Gastrocnemius medialis (tissue), 4 donors: ENCODE measurements around the gene FRAS1. TPM values are rescaled to one million over a fixed set of nuclear protein-coding genes. Genes with fewer than 3 reads are reported as not detected.

Experiments used
- ATAC-seq, 2 donors: fragments of 150-250 bp; one replicate each; pipeline ENCODE4 v1.9.1; 2016
- DNase-seq, 2 donors: peaks; one replicate each; pipeline ENCODE4 v3.0.0-alpha.2; 2019
- H3K27ac ChIP-seq, 4 donors: fragments of 200-600 bp; sonication (generic); 1 replicate in 1 of 4; 2 replicates in 3 of 4; pipeline ENCODE4 v1.5.1; 2016 to 2018; ENCODE audit warnings: mild to moderate bottlenecking in 2 of 4, moderate library complexity in 1 of 4
- H3K27me3 ChIP-seq, 3 donors: fragments of 200-600 bp; sonication (generic) in 2 of 3; 1 replicate in 1 of 3; 2 replicates in 2 of 3; pipeline versions ENCODE4 v1.5.1 to v1.6.0; 2016 to 2019; ENCODE audit warnings: mild to moderate bottlenecking in 1 of 3, moderate library complexity in 1 of 3
- H3K36me3 ChIP-seq, 2 donors: fragments of 200-600 bp; sonication (generic) in 1 of 2; one replicate each; pipeline ENCODE4 v1.5.1; 2017 to 2018
- H3K4me1 ChIP-seq, 2 donors: fragments of 200-600 bp; sonication (generic) in 1 of 2; one replicate each; pipeline ENCODE4 v1.5.1; 2016 to 2017; ENCODE audit warnings: mild to moderate bottlenecking in 2 of 2
- H3K4me3 ChIP-seq, 4 donors: fragments of 200-600 bp; sonication (generic) in 3 of 4; 1 replicate in 1 of 4; 2 replicates in 3 of 4; pipeline ENCODE4 v1.5.1; 2016 to 2019; ENCODE audit warnings: mild to moderate bottlenecking in 2 of 4
- H3K9me3 ChIP-seq, 3 donors: fragments of 200-600 bp; sonication (generic) in 2 of 3; 1 replicate in 1 of 3; 2 replicates in 2 of 3; pipeline ENCODE4 v1.5.1; 2016 to 2019
- CTCF ChIP-seq, 5 experiments: fragments of 450-650 bp in 3 of 5; fragments of 200-600 bp in 2 of 5; sonication (generic) in 2 of 5; IDR thresholded peaks in 4 of 5; conservative IDR thresholded peaks in 1 of 5; 1 replicate in 4 of 5; 2 replicates in 1 of 5; pipeline ENCODE4 v1.5.1; 2016 to 2019; ENCODE audit warnings: antibody characterized with exemption in 5 of 5, mild to moderate bottlenecking in 3 of 5, moderate library complexity in 3 of 5
- POLR2A ChIP-seq, 2 donors: fragments of 450-650 bp; IDR thresholded peaks; one replicate each; pipeline ENCODE4 v1.6.1; 2017; ENCODE audit warnings: antibody characterized with exemption in 2 of 2, mild to moderate bottlenecking in 2 of 2, moderate library complexity in 2 of 2
- in situ Hi-C, 4 donors: fragments of 200-750 bp; cut with MboI; loops; one replicate each; pipeline versions ENCODE4 v1.15.0 to v1.8.0; 2017; ENCODE audit warnings: low sequenced_read_pairs in 4 of 4
- intact Hi-C: fragments of 100-400 bp; cut with DNase I; formaldehyde crosslinking; loops from one replicate; pipeline ENCODE4 v1.15.1; 2023; ENCODE audit warnings: low total_unique reads
- total RNA-seq, 4 donors: library from RNA; depleted of rRNA; stranded (reverse); fragments of >200 nt; gene quantifications; one replicate each; pipeline versions ENCODE4 v1.1.0 to v1.2.3, GENCODE V29; 2016

The FRAS1 gene
- total RNA-seq, 4 donors from 2014 or later = 0.39 to 0.64 (median 0.46) TPM

- DNase-seq (peak; percentile 14 to 33), ATAC-seq (peak in 1 of 2 donors; percentile 9)
- Histone ChIP-seq H3K4me1 (peaks cover 0 to 11% of the 10 kb centered on the region in 2 donors), H3K9me3 (no peaks in the 10 kb centered on the region), H3K27ac (peak overlapping the region; percentile 84 to 94 (median 92)), H3K36me3 (no peaks in the 10 kb centered on the region), H3K4me3 (peak overlapping the region; percentile 75 to 84 (median 82)), H3K27me3 (no peaks in the 10 kb centered on the region)
- intact Hi-C loops = loop anchor here (2.0 to 5.0 kb wide), 4 partner anchors 63 to 241 kb away; partner anchors contain the start of genes CNOT6L and MRPL1
- no peak for TF ChIP-seq POLR2A (IDR thresholded peaks at IDR 0.05)
- TF ChIP-seq CTCF (IDR thresholded peaks at IDR 0.05 in 4 of 5, conservative IDR thresholded peaks at IDR 0.05 in 1 of 5) = no peak
- in situ Hi-C loops = no loop called here
These were observed 752 bp downstream of the FRAS1 start for GRCh38 chr4:78057600-78058550.

GRCh38 chr4:78058591-78059523 lies 1.7 kb downstream of the FRAS1 start:
- Histone ChIP-seq H3K4me1 (peaks cover 0 to 11% of the 10 kb centered on the region in 2 donors), H3K9me3 (no peaks in the 10 kb centered on the region), H3K36me3 (no peaks in the 10 kb centered on the region), H3K27me3 (no peaks in the 10 kb centered on the region), H3K27ac (peak overlapping the region; percentile 84 to 94 (median 92)), H3K4me3 (peak overlapping the region; percentile 75 to 84 (median 82))
- in situ Hi-C loops = no loop called here
- intact Hi-C loops = loop anchor here (2.0 to 5.0 kb wide), 4 partner anchors 62 to 242 kb away; partner anchors contain the start of genes CNOT6L and MRPL1
- peak; percentile 27 to 32 for ATAC-seq
- TF ChIP-seq CTCF (IDR thresholded peaks at IDR 0.05 in 4 of 5, conservative IDR thresholded peaks at IDR 0.05 in 1 of 5) = no peak
- peak in 1 of 2 donors; percentile 39 for TF ChIP-seq POLR2A (IDR thresholded peaks at IDR 0.05)
- peak; percentile 27 to 45 for DNase-seq

GRCh38 chr4:78059524-78059889 lies 2.4 kb downstream of the FRAS1 start:
- H3K27ac ChIP-seq = peak overlapping the region; percentile 84 to 94 (median 92)
- in situ Hi-C loops = no loop called here

More at GRCh38 chr4:78059524-78059889, 2.4 kb downstream of the FRAS1 start:
- Histone ChIP-seq H3K9me3 (no peaks in the 10 kb centered on the region), H3K27me3 (no peaks in the 10 kb centered on the region), H3K4me1 (peaks cover 0 to 11% of the 10 kb centered on the region in 2 donors), H3K4me3 (peak overlapping the region; percentile 75 to 84 (median 82)), H3K36me3 (no peaks in the 10 kb centered on the region)
- no peak for TF ChIP-seq POLR2A (IDR thresholded peaks at IDR 0.05)
- TF ChIP-seq CTCF (IDR thresholded peaks at IDR 0.05 in 4 of 5, conservative IDR thresholded peaks at IDR 0.05 in 1 of 5) = peak; percentile 23 to 62 (median 46)
- ATAC-seq (peak; percentile 37 to 53), DNase-seq (peak; percentile 37)
- intact Hi-C loops = loop anchor here (2.0 to 5.0 kb wide), 4 partner anchors 61 to 242 kb away; partner anchors contain the start of genes CNOT6L and MRPL1
